Measurements from ENCODE around the gene IL10RB. TPM values are rescaled to one million over a fixed set of nuclear protein-coding genes. Genes with fewer than 3 reads are reported as not detected.

IL10RB gene
- total RNA-seq, 1 experiment from 2014 or later: 3.1 TPM

- DNase-seq: no peak
- no peak overlapping the region for H3K4me2 ChIP-seq (ENCODE audit: insufficient read depth, insufficient read length, low read length)
Measured at GRCh38 chr21:33262921-33263320, 3.2 kb upstream of the IL10RB start.

More at GRCh38 chr21:33262921-33263320, 3.2 kb upstream of the IL10RB start:
- no peaks in the 10 kb centered on the region for H3K23me2 ChIP-seq (ENCODE audit: insufficient read length, low read depth, low read length, poor library complexity, severe bottlenecking)
- H4K20me1 ChIP-seq (ENCODE audit: control insufficient read depth, insufficient read depth, insufficient read length): no peaks in the 10 kb centered on the region
- no peaks in the 10 kb centered on the region for H3K27me3 ChIP-seq (ENCODE audit: insufficient read depth, low read length)
- H3K56ac ChIP-seq (ENCODE audit: insufficient read length, low read depth, low read length): no peak overlapping the region
- H2AFZ ChIP-seq (ENCODE audit: low read length): no peak overlapping the region
- H3K27ac Mint-ChIP-seq: no peak overlapping the region
- H3K79me2 ChIP-seq (ENCODE audit: insufficient read depth, low read length): no peaks in the 10 kb centered on the region
- no peak overlapping the region for H2AK5ac ChIP-seq (ENCODE audit: insufficient read length, low read length)
- H3K36me3 Mint-ChIP-seq (ENCODE audit: insufficient read depth in 1 of 3, low read depth in 3 of 3): peaks cover 8 to 20% (median 12%) of the 10 kb centered on the region in 3 experiments; a peak in 6 of 7 replicates
- no peak overlapping the region for H2BK12ac ChIP-seq (ENCODE audit: insufficient read length, low read depth, low read length)
- H3K9ac ChIP-seq (ENCODE audit: extremely low read depth, insufficient read length, low read length): no peak overlapping the region
- H3K18ac ChIP-seq (ENCODE audit: insufficient read length, low read depth, low read length): no peak overlapping the region
- H3K14ac ChIP-seq (ENCODE audit: insufficient read depth, low read length): no peak overlapping the region
- no peak overlapping the region for H4K5ac ChIP-seq (ENCODE audit: insufficient read length, low read depth, low read length)
- H3K23ac ChIP-seq (ENCODE audit: insufficient read length, low read depth, low read length): no peak overlapping the region
- no peak overlapping the region for H4K91ac ChIP-seq (ENCODE audit: insufficient read length, low read depth, low read length)
- no peak overlapping the region for H3K4ac ChIP-seq (ENCODE audit: low read depth, low read length)
- peaks cover 0 to 2% of the 10 kb centered on the region in 2 experiments; a peak in 1 of 5 replicates for H3K9me3 Mint-ChIP-seq
- peaks cover 13% of the 10 kb centered on the region for H3K27me3 Mint-ChIP-seq (ENCODE audit: low read depth)
- H3T11ph ChIP-seq (ENCODE audit: low read length): no peak overlapping the region
- H2BK5ac ChIP-seq (ENCODE audit: insufficient read length, low read length): no peak overlapping the region
- WGBS (ENCODE audit: extremely low coverage, insufficient read length, low lambda C conversion rate): no CpG with 5 or more reads among the region's 11 CpGs
- H3K4me3 Mint-ChIP-seq: no peak overlapping the region
- no peaks in the 10 kb centered on the region for H3K9me3 ChIP-seq (ENCODE audit: control insufficient read depth, low read depth, low read length)
- H2BK120ac ChIP-seq (ENCODE audit: low read depth, low read length, poor library complexity, severe bottlenecking): no peak overlapping the region
- TF ChIP-seq, protein P1, sequence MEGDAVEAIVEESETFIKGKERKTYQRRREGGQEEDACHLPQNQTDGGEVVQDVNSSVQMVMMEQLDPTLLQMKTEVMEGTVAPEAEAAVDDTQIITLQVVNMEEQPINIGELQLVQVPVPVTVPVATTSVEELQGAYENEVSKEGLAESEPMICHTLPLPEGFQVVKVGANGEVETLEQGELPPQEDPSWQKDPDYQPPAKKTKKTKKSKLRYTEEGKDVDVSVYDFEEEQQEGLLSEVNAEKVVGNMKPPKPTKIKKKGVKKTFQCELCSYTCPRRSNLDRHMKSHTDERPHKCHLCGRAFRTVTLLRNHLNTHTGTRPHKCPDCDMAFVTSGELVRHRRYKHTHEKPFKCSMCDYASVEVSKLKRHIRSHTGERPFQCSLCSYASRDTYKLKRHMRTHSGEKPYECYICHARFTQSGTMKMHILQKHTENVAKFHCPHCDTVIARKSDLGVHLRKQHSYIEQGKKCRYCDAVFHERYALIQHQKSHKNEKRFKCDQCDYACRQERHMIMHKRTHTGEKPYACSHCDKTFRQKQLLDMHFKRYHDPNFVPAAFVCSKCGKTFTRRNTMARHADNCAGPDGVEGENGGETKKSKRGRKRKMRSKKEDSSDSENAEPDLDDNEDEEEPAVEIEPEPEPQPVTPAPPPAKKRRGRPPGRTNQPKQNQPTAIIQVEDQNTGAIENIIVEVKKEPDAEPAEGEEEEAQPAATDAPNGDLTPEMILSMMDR (conservative IDR thresholded peaks at IDR 0.05): no peak
- no peak overlapping the region for H2BK20ac ChIP-seq (ENCODE audit: low read depth, low read length, poor library complexity, severe bottlenecking)
- no peak overlapping the region for H4K8ac ChIP-seq (replicated peaks; ENCODE audit: insufficient read length, low read depth, low read length)
- H3K27ac ChIP-seq (ENCODE audit: insufficient read length, low read depth, low read length): no peak overlapping the region
- no peaks in the 10 kb centered on the region for H3K4me1 ChIP-seq (ENCODE audit: insufficient read depth, low read length)
- no peak overlapping the region for H2BK15ac ChIP-seq (ENCODE audit: low read depth, low read length)
- H3K4me1 Mint-ChIP-seq: peaks cover 18 to 21% of the 10 kb centered on the region in 2 experiments
- no peaks in the 10 kb centered on the region for H3K79me1 ChIP-seq (ENCODE audit: insufficient read depth, low read depth, low read length, poor library complexity, severe bottlenecking)

All from H9 (cell line).